Measurements from ENCODE around the gene AFF2.

GRCh38 chrX:148713981-148714380, 213.6 kb downstream of the AFF2 start:
- no peak for TF ChIP-seq EZH2 (IDR thresholded peaks at IDR 0.05; ENCODE audit: borderline replicate concordance, low read depth, low read length, severe bottlenecking)
- TF ChIP-seq CTCF (IDR thresholded peaks at IDR 0.05; ENCODE audit: extremely low read depth in 1 of 2, insufficient read depth in 1 of 2, low read depth in 1 of 2, low read length in 2 of 2) = no peak
- no peak for TF ChIP-seq MYC (IDR thresholded peaks at IDR 0.05; ENCODE audit: low read depth, low read length)
- no peak for TF ChIP-seq POLR2A (IDR thresholded peaks at IDR 0.05; ENCODE audit: low read depth, low read length)
- TF ChIP-seq POLR2AphosphoS5 (IDR thresholded peaks at IDR 0.05; ENCODE audit: insufficient read depth, low read depth, low read length) = no peak
- TF ChIP-seq MAX (IDR thresholded peaks at IDR 0.05; ENCODE audit: insufficient read depth, insufficient read length) = no peak
- TF ChIP-seq JUN (IDR thresholded peaks at IDR 0.05; ENCODE audit: borderline replicate concordance, insufficient read depth, insufficient read length, low read depth) = no peak
- no peak for TF ChIP-seq FOS (IDR thresholded peaks at IDR 0.05; ENCODE audit: borderline replicate concordance, insufficient read depth, low read length)

Measured in endothelial cell of umbilical vein (primary cell).